ENCODE data around the gene IFNGR2. TPM values are rescaled to one million over a fixed set of nuclear protein-coding genes. Genes with fewer than 3 reads are reported as not detected.

Gene IFNGR2
- total and polyA plus RNA-seq, 2 of the 13 experiments (the other 11 are each of a cell fraction or from before 2014, with no cell fraction given) = 61.3 to 117 TPM

DNA sequence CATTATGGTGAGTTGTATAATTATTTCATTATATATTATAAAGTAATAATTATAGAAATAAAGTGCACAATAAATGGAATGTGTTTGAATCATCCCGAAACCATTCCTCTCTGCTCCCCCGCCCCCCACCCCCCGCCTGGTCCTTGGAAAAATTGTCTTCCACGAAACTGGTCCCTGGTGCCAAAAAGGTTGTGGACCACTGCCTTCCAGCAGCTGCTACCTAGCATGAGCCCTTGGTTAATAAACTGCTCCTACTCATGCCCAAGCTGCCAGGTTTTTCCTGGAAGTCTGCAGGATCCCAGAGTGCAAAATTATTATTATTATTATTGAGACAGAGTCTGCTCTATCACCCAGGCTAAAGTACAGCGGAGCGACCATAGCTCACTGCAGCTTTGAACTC is 6.8 kb upstream of the IFNGR2 start (continued):
- TF ChIP-seq KDM3A (CRISPR knock-in tag; IDR thresholded peaks at IDR 0.05; ENCODE audit: low read depth) = no peak
- TF ChIP-seq CBX2 (IDR thresholded peaks at IDR 0.05; ENCODE audit: low read depth, low read length) = no peak
- no peak for TF ChIP-seq CBX2 (CRISPR knock-in tag; IDR thresholded peaks at IDR 0.05; ENCODE audit: low read depth)
- TF ChIP-seq ZNF768 (CRISPR knock-in tag; IDR thresholded peaks at IDR 0.05) = no peak
- TF ChIP-seq TEAD2 (CRISPR knock-in tag; IDR thresholded peaks at IDR 0.05) = no peak
- TF ChIP-seq ZNF207 (IDR thresholded peaks at IDR 0.05; ENCODE audit: borderline replicate concordance) = no peak

DNA sequence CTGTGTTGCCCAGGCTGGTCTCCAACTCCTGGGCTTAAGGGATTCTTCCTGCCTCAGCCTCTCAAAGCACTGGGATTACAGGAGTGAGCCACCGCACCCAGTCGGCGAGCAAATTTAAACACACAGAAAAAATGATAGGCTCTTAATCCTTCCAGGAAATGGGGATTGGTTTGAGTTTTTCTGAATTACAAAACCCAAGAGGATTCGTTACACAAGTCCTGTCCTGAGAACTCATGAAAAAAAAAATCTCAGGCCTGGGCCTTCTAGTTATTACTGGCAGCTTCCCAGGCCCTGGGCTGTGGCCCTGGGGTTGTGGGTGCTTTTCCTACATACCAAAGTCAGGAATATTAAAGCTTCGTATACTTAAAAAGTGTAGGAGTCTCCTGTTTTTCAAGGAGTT is 6.3 kb upstream of the IFNGR2 start:
- Histone ChIP-seq H3K4me2 (ENCODE audit: low read depth, low read length) (no peak overlapping the region), H2AFZ (ENCODE audit: low read length) (no peak overlapping the region), H3K79me2 (ENCODE audit: insufficient read depth, low read length) (no peaks in the 10 kb centered on the region), H4K20me1 (ENCODE audit: insufficient read depth, low read length) (no peaks in the 10 kb centered on the region), H3K27ac (ENCODE audit: extremely low read length, insufficient read depth, low read length) (no peak overlapping the region), H3K9me3 (ENCODE audit: low read length) (no peaks in the 10 kb centered on the region), H3K27me3 (ENCODE audit: control insufficient read depth in 1 of 2, insufficient read depth in 2 of 2, low read length in 2 of 2) (no peaks in the 10 kb centered on the region), H3K9ac (ENCODE audit: insufficient read depth, low read depth, low read length) (no peak overlapping the region), H3K4me3 (replicated peaks in 1 of 3; ENCODE audit: insufficient read depth in 1 of 3, low read depth in 2 of 3, low read length in 3 of 3) (no peak overlapping the region), H3K36me3 (replicated peaks in 1 of 2; ENCODE audit: control insufficient read depth in 1 of 2, insufficient read depth in 2 of 2, low read length in 2 of 2) (no peaks in the 10 kb centered on the region), H3K4me1 (ENCODE audit: insufficient read depth, low read length) (peaks cover 46% of the 10 kb centered on the region)
- in situ Hi-C loops (cut with HindIII; ENCODE audit: extremely low pct_ligation_motif_present, low pct_unique_long_range_greater_than_20kb) (no loop called here), intact Hi-C loops (cut with micrococcal nuclease; ENCODE audit: unreplicated experiment) (no loop called here)
- ChIA-PET CTCF (ENCODE audit: low intra/inter-chr PET ratio, low total read pairs) (no interaction called here), POLR2A (no interaction called here)
- TF ChIP-seq MAF1 (CRISPR knock-in tag; IDR thresholded peaks at IDR 0.05; ENCODE audit: borderline replicate concordance) = no peak
- no peak for TF ChIP-seq ZNF737 (CRISPR knock-in tag; IDR thresholded peaks at IDR 0.05; ENCODE audit: borderline replicate concordance)
- TF ChIP-seq, protein P1, sequence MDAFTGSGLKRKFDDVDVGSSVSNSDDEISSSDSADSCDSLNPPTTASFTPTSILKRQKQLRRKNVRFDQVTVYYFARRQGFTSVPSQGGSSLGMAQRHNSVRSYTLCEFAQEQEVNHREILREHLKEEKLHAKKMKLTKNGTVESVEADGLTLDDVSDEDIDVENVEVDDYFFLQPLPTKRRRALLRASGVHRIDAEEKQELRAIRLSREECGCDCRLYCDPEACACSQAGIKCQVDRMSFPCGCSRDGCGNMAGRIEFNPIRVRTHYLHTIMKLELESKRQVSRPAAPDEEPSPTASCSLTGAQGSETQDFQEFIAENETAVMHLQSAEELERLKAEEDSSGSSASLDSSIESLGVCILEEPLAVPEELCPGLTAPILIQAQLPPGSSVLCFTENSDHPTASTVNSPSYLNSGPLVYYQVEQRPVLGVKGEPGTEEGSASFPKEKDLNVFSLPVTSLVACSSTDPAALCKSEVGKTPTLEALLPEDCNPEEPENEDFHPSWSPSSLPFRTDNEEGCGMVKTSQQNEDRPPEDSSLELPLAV (CRISPR knock-in tag; conservative IDR thresholded peaks at IDR 0.05; ENCODE audit: low read depth) = no peak
- TF ChIP-seq, protein P2, sequence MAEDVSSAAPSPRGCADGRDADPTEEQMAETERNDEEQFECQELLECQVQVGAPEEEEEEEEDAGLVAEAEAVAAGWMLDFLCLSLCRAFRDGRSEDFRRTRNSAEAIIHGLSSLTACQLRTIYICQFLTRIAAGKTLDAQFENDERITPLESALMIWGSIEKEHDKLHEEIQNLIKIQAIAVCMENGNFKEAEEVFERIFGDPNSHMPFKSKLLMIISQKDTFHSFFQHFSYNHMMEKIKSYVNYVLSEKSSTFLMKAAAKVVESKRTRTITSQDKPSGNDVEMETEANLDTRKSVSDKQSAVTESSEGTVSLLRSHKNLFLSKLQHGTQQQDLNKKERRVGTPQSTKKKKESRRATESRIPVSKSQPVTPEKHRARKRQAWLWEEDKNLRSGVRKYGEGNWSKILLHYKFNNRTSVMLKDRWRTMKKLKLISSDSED (CRISPR knock-in tag; IDR thresholded peaks at IDR 0.05) = no peak
- TF ChIP-seq, protein P3, sequence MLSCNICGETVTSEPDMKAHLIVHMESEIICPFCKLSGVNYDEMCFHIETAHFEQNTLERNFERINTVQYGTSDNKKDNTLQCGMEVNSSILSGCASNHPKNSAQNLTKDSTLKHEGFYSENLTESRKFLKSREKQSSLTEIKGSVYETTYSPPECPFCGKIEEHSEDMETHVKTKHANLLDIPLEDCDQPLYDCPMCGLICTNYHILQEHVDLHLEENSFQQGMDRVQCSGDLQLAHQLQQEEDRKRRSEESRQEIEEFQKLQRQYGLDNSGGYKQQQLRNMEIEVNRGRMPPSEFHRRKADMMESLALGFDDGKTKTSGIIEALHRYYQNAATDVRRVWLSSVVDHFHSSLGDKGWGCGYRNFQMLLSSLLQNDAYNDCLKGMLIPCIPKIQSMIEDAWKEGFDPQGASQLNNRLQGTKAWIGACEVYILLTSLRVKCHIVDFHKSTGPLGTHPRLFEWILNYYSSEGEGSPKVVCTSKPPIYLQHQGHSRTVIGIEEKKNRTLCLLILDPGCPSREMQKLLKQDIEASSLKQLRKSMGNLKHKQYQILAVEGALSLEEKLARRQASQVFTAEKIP (CRISPR knock-in tag; IDR thresholded peaks at IDR 0.05; ENCODE audit: borderline replicate concordance) = no peak
- no peak for TF ChIP-seq AKAP8 (CRISPR knock-in tag; IDR thresholded peaks at IDR 0.05)
- TF ChIP-seq ZFX (CRISPR knock-in tag; IDR thresholded peaks at IDR 0.05; ENCODE audit: low read depth) = no peak
- ATAC-seq (no peak), FAIRE-seq (no peak), DNase-seq (ENCODE audit: low spot score) (no peak)
- WGBS (ENCODE audit: low lambda C conversion rate) = 55% methylated on average over 5 of the region's 5 CpGs
- no TSS peak for BruUV-seq (replicated peaks)

Data from HepG2 (cell line).